Tibial nerve (tissue), 3 donors: Measurements from ENCODE around the gene GALNT13.

Source experiments
- CTCF ChIP-seq, 5 experiments: fragments of 200-600 bp in 3 of 5; fragments of 450-650 bp in 2 of 5; sonication (generic) in 3 of 5; IDR thresholded peaks; one replicate each; pipeline ENCODE4 v1.5.1; 2016 to 2019; ENCODE audit warnings: antibody characterized with exemption in 5 of 5, mild to moderate bottlenecking in 3 of 5, moderate library complexity in 2 of 5
- POLR2A ChIP-seq, 2 donors: fragments of 450-650 bp; IDR thresholded peaks; one replicate each; pipeline ENCODE4 v1.6.1; 2017; ENCODE audit warnings: antibody characterized with exemption in 2 of 2, mild to moderate bottlenecking in 2 of 2, moderate library complexity in 2 of 2

- TF ChIP-seq POLR2A (IDR thresholded peaks at IDR 0.05) (no peak), CTCF (IDR thresholded peaks at IDR 0.05) (no peak)
Measured at GRCh38 chr2:153828335-153828734, 43.4 kb upstream of the GALNT13 start.
